A204.1 (cell line): ENCODE results near the gene GMPPB.
A peak's percentile ranks its signal among the peaks of the same experiment; 100 is the strongest.
"Not testable (repeated sequence)": the region's sequence is repeated elsewhere in the genome, so short reads cannot be mapped to it uniquely, and the experiment has no call there.

Experiments used
- FAIRE-seq: peaks from 2 replicates; lab custom pipeline; 2012; peaks lifted over from hg19 to GRCh38; lab: Jason Lieb, UNC

Gene GMPPB

DNA sequence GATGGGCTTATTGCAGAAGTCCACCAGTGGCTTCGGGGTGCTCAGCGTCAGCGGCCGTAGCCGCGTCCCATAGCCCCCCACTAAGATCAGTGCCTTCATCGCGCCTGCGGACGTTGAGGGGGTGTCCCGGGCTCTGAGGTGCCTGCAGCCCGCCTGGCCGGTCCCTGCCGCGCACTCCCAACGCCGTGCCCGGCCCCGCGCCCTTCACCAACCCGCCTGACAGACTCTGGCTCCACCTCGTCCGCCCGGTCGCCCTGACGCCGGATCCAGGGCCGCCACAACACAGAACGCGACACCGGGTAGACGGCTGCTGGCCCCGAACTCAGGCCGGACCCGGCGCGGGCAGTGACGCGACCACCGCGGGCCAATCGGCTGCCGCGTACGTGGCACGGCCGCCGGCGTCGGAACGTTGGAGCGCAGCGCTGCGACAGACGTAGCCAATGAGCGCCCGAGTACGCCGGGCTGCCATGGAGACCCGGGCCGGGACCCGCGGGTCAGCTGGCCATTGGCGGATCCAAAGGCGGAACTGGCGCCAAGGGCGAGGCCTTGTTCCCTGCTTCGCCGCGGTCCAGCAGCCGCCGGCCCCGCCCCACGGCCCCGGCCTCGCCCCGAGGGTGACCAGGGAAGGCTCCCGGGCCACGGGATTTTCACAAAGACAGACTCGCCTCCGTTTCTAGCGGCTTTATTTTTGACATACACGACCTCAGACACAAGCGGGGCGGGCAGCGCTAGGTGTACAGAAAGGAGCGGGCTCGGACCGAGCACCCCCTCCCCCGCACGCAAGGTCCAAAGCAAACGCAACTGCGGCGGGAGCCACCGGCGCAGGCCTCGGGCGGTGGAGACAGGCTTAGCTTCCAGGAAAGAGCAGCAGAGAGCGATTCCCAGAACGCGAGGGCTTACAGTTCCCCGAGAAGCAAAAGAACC is at the start of gene GMPPB:
TSS of gene GMPPB (minus strand) at position 324 of the 924 bp plus-strand sequence. CDS start at position 99, 225 bp downstream.
- FAIRE-seq: peak; percentile 41

DNA sequence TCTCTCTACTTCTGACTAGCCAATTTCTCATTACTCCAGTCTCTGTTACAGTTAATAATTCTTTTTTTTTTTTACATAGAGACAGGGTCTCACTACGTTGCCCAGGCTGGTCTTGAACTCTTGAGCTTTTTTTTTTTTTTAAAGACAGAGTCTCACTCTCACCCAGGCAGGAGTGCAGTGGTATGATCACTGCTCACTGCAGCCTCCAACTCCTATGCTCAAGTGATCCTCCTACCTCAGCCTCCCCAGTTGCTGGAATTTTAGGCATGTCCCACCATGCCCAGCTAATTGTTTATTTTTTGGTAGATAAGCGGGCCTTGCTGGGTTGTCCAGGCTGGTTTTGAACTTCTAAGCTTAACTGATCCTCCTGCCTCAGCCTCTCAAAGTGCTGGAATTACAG is 49.0 kb upstream of the GMPPB start:
- no peak for FAIRE-seq

DNA sequence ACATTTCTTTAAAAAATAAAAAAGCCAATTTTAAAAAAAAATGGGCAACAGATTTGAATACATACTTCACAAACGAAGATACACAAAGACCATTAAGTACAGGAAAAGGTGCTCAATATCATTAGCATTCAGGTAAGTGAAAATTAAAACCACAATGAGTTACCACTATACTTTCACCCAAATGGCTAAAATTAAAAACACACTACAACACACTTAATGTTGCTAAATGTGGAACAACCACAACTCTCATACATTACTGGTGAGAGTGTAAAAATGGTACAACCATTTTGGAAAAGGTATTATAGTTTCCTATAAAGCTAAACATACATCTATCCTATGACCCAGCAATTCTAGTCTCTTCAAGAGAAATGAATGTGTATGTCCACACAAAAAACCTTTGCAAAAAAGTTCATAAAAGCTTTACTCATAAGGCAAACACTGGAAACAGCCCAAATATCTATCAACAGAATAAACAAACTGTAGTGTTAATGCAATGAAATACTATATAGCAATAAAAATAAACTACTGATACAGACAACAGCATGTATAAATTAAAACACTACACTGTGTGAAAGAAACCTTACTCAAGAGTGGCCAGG is 47.7 kb upstream of the GMPPB start:
- no peak for FAIRE-seq

DNA sequence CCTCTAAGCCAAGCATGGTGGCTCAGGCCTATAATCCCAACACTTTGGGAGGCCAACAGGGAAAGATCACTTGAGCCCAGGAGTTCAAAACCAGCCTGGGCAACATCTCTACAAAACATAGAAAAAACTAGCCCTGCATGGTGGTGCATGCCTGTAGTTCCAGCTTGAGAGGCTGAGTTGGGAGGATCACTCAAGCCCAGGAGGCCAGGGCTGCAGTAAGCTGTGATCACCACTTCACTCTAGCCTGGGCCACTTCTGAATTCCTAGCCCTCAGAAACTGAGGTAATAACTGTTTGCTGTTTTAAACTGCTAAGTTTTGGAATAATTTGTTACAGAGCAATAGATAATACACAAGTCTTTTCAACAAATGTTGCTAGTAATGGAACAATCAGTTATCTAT is 46.2 kb upstream of the GMPPB start:
- FAIRE-seq: no peak

DNA sequence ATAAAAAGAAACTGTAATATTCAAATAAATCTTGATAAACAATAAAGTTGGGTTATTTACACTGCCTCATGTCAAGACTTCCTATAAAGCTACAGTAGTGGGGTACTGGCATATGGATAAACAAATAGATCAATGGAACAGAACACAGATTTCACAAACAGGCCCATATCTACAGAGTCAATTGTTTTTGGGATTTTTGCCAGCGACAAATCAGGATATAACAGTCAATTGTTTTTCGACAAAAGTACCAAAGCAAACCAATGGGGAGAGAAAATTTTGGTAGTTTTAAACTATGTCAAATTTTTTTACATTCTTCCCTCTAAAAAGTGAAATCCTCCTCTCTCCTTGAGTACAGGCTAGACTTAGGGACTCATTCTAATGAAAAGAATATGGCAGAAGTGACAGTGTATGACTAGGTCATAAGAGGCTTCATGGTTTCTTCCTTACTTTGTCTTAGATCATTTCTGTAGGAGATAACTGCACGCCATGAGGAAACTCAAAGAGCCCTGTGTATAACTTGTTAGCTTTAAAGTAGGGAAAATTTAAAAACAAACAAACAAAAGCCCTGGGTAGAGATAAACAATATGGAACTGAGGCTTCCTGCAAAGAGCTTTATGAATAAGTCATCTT is 45.6 kb upstream of the GMPPB start:
- no peak for FAIRE-seq

DNA sequence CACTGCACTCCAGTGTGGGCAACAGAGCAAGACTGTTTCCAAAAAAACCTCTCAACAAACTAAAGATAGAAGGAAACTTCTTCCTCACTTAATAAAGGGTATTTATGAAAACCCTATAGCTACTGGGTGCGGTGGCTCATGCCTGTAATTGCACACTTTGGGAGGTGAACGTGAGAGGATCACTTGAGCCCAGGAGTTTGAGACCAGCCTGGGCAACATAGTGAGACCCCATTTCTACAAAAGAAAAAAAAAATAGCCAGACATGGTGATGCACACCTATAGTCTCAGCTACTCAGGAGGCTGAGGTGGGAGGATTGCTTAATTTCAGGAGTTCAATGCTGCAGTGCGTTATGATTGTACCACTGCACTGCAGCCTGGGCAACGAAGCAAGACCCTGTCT is 40.2 kb upstream of the GMPPB start:
- FAIRE-seq: no peak

DNA sequence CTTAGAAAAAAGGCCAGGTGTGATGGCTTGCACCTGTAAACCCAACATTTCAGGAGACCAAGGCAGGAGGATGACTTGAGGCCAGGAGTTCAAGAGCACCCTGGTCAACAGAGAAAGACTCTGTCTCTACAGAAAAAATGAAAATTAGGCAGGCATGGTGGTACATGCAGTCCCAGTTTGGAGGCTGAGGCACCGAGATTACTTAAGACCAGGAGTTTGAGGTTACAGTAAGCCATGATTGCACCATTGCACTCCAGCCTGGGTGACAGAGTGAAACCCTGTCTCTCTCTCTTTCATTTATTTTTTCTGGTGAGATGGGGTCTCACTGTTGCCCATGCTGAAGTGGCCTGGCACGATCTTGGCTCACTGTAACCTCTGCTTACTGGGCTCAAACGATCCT is 37.9 kb upstream of the GMPPB start:
- FAIRE-seq: no peak

DNA sequence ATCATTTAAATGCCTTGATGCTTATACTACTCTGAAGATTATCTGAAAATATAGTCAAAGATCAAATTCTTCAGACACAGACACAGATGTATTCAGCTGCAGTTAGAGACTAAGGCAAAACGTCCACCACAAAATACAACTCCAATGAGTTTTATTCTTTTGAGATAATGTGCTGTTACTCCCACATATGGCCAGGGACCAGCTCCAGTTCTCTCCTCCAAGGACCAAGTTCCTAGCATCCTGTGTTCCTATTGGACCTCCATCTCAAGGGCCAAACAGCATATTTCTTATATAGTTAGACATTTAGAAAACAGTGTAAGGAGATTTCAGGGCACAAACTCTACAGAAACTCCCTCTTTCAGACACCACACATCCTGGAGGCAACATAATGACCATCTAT is 35.5 kb upstream of the GMPPB start:
- no peak for FAIRE-seq

DNA sequence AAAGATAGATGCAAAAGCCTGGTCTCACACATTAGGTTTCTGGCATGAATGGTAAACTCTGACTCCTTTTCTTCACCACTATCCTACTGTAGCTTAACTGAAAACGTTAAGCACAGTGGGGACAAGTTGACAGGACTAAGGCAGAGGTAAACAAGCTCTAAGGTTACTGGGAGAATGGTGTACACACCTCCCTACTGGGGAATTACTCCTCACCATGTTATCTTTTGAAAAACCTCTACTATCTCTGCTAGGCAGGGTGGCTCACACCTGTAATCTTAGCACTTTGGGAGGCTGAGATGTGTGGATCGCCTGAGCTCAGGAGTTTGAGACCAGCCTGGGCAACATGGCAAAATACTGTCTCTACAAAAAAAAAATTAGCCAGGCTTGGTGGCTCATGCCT is 33.4 kb upstream of the GMPPB start:
- FAIRE-seq: no peak

DNA sequence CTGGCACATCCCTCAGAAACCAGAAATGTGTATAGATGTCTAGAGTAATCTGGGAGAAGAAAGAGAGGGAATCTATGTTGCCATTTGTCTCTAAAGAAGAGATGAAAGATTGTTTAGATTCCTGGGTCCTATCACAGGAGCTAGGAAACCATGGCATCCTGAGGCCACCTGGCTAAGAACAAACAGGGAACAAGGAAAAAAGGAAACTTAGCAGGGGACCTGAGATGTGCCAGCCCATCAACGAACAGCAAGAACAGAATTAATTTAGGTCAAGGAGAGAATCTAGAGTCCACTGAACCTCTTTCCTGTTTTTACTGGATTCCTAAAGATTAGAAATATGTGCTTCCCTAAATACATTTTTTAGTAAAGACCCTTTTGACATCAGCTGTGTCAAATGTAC is 32.3 kb upstream of the GMPPB start:
- FAIRE-seq: no peak

DNA sequence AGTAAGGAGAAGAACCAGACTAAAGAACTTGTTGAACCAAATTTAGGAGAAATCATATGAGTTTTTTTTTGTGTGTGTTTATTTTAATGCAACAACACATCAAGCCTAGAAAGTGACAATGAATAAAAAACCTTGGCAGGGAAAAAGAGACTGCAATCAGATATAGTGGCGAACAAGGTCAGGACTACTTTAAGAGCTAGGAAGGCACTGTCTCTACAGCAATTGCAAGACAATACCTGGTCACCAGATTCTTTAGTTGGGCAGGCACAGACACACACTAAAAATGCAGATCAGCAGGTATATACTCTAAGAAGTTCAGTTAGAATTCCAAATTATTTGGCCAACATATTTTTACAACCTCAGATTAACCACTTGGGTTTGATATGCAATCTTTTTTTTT is 30.8 kb upstream of the GMPPB start:
- FAIRE-seq: no peak

DNA sequence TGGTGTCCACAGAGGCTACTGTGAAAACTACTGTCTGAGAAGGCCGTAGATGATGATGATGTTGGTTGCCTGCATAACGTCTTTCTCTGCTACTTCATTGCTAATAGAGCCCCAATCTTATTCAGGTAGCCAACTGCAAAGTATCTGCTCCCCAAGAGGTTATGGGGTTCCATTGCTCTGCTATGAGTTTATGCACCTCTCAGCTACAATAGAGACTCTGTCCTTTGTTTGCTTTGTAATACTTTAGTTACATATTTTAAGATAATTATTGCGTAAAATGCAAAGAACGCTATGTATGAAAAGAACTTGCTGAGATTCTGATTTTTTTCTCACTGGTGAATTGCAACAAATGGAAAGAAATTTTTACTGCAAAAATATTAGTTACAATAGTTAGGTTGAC is 27.8 kb upstream of the GMPPB start:
- no peak for FAIRE-seq

DNA sequence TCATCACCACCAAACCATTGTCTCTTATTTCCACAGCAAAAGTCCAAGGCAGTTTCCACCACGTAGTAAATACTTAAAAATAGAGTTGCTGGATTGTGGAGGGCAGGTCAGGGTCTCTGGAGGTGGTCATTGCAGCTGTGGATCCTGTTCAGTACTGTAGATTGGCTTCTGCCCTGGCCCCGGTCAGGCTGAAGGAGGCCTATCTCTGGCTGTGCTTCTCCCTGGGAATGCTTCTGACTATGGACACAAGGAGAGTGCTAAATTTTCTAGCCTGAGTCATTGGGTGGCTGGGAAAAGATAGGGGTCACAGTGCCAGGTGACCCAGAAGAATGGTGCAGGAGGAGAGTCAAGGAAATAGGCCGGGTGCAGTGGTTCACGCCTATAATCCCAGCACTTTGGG is 26.3 kb upstream of the GMPPB start:
- FAIRE-seq: no peak

DNA sequence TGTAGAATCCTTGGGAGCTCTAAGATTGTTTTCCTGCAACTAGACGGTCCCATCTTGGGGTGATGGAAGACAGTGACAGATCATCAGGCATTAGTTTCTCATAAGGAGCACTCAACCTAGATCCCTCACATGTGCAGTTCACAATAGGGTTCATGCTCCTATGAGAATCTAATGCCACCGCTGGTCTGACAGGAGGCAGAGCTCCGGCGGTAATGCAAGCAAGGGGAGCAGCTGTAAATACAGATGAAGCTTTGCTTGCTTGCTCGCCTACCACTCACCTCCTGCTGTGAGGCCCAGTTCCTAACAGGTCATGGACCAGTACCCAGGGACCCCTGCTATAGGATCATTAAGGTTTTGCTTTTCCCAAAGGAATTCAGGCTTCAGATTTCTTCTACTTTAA is 25.1 kb upstream of the GMPPB start:
- not testable (repeated sequence) for FAIRE-seq

DNA sequence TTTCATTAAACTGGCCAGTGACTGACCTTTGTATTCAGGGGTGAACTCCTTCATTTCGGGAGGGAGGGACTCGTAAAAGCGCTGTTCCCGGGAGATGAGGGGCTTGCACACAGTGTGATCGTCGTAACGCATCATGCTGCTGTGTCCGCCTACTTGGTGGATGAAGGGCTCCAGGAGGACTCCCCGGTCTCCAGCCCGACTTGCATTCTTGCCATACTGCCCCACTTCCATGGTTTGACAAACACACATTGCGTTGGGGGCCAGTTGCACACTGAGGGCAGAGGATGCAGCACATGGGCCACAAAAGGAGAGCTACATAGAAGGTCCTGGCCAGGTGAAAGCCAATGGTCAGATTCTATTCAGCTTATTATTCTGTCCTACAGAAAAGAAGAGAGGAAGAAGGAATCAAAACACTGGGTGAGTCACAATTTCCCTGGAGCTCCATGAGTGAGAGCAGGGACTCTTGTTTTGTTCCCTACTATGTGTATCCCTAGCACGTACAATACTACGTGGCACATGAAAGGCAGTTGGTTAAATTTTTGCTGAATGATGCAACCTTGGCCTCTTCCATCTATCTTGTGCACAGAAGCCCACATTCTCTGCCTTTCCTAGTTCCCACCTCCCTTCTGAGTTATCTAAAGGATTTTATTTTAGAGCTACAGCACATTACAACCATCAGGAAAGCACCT is 24.2 kb upstream of the GMPPB start:
- FAIRE-seq: no peak

DNA sequence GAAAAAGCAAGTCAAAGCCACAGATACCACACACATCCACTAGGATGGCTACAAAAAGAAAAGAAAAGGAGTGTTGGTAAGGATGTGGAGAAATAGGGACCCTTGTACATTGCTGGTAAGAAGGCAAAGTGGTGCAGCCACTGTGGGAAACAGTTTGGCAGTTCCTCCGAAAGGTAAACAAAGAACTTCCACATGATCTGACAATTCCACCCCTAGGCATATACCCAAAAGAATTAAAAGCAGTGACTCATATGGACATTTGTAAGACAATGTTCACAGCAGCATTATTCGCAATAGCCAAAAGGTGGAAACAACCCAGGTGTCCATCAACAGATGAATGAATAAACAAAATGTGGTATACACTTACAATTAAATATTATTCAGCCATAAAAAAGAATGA is 22.2 kb upstream of the GMPPB start:
- no peak for FAIRE-seq

DNA sequence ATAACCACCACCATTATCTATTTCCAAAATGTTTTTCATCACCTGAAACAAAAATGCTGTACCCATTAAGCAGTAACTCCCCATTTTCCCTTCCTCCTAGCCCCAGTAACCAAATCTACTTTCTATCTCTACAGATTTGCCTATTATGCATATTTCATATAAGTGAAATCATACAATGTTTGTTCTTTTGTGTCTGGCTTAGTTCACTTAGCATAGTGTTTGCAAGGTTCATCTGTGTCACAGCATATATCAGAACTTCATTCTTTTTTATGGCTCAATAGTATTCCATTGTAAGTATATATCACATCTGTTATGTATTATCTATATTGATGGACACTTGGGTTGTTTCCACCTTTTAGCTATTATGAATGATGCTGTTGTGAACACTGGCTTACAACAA is 16.7 kb upstream of the GMPPB start:
- FAIRE-seq: no peak

DNA sequence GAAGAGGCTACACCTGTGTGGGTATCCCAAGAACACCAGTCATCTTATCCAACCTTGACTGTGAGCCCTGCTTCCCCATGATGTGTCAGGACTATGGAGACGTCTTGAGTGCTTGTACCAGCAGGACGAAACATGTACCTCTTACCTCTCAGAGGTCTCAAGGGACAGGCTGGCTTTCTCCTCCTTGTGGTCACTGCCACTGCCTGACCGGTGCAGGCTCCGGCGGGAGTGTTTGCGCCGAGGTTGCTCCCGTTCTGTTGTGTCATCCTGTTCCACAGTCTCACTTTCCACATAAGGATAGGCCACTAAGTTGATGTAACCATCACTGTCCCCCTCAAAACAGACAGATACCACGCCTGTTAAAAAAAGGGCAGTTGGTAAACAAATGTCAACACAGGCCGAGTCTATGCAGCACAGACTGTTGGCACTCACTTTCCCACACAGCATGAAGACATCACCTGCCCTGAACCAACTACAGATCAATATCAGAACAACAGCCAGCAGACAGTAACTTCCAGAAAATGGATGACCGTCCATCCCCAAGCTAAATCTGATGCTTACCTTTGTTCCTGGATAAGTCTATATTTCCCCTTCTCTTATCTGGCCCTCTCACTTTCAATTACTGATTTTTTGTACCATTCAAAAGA is 14.4 kb upstream of the GMPPB start:
- no peak for FAIRE-seq

DNA sequence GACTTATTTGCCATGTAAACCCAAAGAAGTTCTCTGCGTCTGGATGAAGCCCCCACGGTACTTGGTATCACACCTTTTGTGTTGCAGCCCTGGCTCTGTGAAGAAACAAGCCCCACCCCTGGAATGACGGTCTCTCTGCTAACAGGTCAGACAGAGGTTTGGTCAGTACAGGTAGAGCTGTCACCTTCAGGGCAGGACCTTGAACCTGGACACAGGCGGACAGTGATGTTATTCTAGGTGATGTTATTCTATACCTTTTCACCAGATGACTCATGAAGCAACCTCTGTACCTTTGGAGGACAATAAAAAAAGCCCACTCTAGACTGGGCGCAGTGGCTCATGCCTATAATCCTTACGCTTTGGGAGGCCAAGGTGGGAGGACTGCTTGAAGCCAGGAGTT is 11.0 kb upstream of the GMPPB start:
- no peak for FAIRE-seq

DNA sequence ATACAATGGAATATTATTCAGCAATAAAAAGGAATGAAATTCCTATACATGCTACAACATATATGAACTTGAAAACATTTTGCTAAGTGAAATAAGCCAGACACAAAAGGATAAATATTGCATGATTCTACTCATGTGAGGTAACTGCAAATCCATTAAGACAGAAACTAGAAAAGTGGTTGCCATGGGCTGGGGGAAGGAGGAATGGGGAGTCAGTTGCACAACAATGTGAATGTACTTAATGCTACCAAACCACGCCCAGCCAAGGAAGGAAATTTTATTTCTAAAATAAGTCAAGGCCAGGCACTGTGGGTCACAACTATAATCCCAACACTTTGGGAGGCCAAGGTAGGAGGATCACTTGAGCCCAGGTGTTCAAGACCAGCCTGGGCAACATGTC is 9.8 kb upstream of the GMPPB start:
- no peak for FAIRE-seq

DNA sequence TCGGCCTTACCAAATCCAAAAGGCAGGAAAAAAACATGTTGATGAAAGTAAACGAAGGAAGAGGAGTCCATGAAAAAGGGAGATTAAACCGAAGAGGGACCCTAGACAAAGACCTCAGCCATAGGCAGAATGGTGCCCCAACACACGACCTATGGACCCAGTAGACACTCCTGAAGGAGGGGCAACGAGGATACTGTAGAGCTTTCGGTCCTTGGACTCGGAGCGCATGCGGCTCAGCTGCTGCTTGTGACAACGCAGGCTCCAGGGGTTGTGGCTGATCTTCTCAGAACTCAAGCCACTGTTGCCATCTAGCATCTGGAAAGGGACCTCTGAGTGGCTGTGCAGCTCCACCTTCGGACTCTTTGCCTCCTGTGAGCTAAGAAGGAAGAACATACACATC is 8.8 kb upstream of the GMPPB start:
- no peak for FAIRE-seq

DNA sequence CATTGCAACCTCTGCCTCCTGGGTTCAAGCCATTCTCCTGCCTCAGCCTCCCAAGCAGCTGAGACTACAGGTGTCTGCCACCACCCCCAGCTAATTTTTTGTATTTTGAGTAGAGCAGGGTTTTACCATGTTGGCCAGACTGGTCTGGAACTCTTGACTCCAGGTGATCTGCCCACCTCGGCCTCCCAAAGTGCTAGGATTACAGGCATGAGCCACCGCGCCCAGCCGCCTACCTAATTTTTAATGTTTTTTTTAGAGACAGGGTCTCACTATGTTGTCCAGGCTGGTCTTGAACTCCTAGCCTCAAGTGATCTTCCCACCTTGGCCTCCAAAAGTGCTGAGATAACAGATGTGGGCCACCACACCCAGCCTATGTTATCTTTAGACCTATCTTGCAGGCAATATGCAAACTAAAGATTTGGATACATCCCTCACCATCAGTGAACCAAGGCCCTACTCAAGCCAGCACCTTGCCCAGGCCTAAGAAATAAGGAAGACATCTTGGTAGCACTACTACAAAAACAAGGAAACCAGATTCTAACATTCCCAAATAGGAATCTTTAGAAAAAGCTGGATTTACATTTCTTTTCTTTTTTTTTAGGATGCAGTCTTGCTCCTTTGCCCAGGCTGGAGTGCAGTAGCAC is 6.3 kb upstream of the GMPPB start:
- FAIRE-seq: no peak
